Measurements from ENCODE around the gene C1QTNF5. TPM values are rescaled to one million over a fixed set of nuclear protein-coding genes. Genes with fewer than 3 reads are reported as not detected.

Gene C1QTNF5
- total and polyA plus RNA-seq, 2 donors (not counting 1 experiment from before 2014, with no cell fraction given): not detected

GRCh38 chr11:119363081-119363850 lies 22.6 kb upstream of the C1QTNF5 start:
- Histone ChIP-seq H3K9ac (ENCODE audit: low read length) (no peak overlapping the region), H3K4me3 (ENCODE audit: control extremely low read depth in 1 of 5, extremely low read depth in 1 of 5, insufficient read depth in 1 of 5, low read depth in 2 of 5, low read length in 4 of 5) (peak overlapping the region in 3 of 5 experiments; percentile 36 to 58 (median 44)), H2AFZ (ENCODE audit: insufficient read depth, low read depth, low read length, poor library complexity, severe bottlenecking) (peak overlapping the region; percentile 50), H4K20me1 (ENCODE audit: control insufficient read depth, insufficient read depth, low read length, poor library complexity, severe bottlenecking) (no peaks in the 10 kb centered on the region), H3K4me2 (replicated peaks; ENCODE audit: low read depth, low read length, poor library complexity, severe bottlenecking) (peak overlapping the region; percentile 81), H3K27me3 (replicated peaks in 1 of 4; ENCODE audit: control extremely low read depth in 1 of 4, control insufficient read depth in 3 of 4, insufficient read depth in 4 of 4, low read length in 3 of 4) (peaks cover 0 to 53% (median 25%) of the 10 kb centered on the region in 4 experiments), H3K79me2 (ENCODE audit: control insufficient read depth, insufficient read depth, low read length) (no peaks in the 10 kb centered on the region), H3K9me3 (ENCODE audit: control extremely low read depth in 1 of 3, control insufficient read depth in 2 of 3, insufficient read depth in 1 of 3, low read length in 2 of 3) (peaks cover 0 to 19% (median 0%) of the 10 kb centered on the region in 3 donors), H3K36me3 (replicated peaks in 1 of 2; ENCODE audit: control extremely low read depth in 1 of 2, control insufficient read depth in 1 of 2, extremely low read depth in 1 of 2, insufficient read depth in 2 of 2, low read length in 1 of 2) (no peaks in the 10 kb centered on the region), H3K27ac (ENCODE audit: low read length in 2 of 2) (no peak overlapping the region), H3K4me1 (ENCODE audit: control insufficient read depth in 2 of 2, insufficient read depth in 2 of 2, low read length in 2 of 2) (peaks cover 19 to 21% of the 10 kb centered on the region in 2 donors)
- ATAC-seq (ENCODE audit: low read depth) (no peak), DNase-seq (peak; percentile 43)
- intact Hi-C loops (cut with micrococcal nuclease): no loop called here
- peaks cover 17% of the 10 kb centered on the region for H3K4me1 Mint-ChIP-seq
- no peak overlapping the region for H3K27ac Mint-ChIP-seq
- ChIA-PET POLR2A (no interaction called here), CTCF (interaction anchor here (1.3 to 1.4 kb wide), 2 partner anchors 10 to 13 kb away, joined by 4 read pairs; no protein-coding TSS in a partner anchor)
- peaks cover 52% of the 10 kb centered on the region for H3K27me3 Mint-ChIP-seq
- no peaks in the 10 kb centered on the region for H3K9me3 Mint-ChIP-seq (ENCODE audit: insufficient read depth)
- TF ChIP-seq EZH2 (IDR thresholded peaks at IDR 0.05; ENCODE audit: borderline replicate concordance, insufficient read depth, low read depth, low read length, poor library complexity, severe bottlenecking) (no peak), CTCF (IDR thresholded peaks at IDR 0.05) (no peak)
- H3K4me3 Mint-ChIP-seq: peak overlapping the region; percentile 78
- 28% methylated on average over 36 of the region's 44 CpGs for WGBS (ENCODE audit: insufficient coverage)

DNA sequence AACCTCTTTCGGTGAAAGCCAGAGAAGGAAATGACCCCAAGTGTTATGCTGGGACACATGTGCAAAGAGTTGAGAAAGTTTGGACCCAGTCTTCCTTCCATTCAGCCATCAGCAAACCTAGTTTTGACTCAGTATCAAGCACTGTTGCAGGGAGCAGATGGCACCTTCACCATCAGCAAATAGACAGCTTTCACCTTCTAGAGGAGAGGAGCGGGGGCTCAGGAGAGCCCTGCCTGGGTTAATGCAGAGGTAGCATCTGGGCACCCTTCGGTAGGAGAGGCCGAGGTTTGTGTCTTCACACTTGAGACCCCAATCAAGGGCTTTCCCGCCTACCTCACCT lies 22.0 kb upstream of the C1QTNF5 start:
- intact Hi-C loops (cut with micrococcal nuclease): no loop called here
- Mint-ChIP-seq H3K4me1 (peaks cover 20% of the 10 kb centered on the region), H3K4me3 (peak overlapping the region; percentile 63), H3K27me3 (peaks cover 48% of the 10 kb centered on the region), H3K9me3 (ENCODE audit: insufficient read depth) (no peaks in the 10 kb centered on the region), H3K27ac (no peak overlapping the region)
- ChIA-PET CTCF (interaction anchor here (1.3 to 2.1 kb wide), 3 partner anchors 9 to 112 kb away, joined by 4 to 6 read pairs (median 4); no protein-coding TSS in a partner anchor), POLR2A (no interaction called here)
- H2AFZ ChIP-seq (ENCODE audit: insufficient read depth, low read depth, low read length, poor library complexity, severe bottlenecking): no peak overlapping the region
- WGBS (ENCODE audit: insufficient coverage): 93% methylated on average over 4 of the region's 5 CpGs
- H4K20me1 ChIP-seq (ENCODE audit: control insufficient read depth, insufficient read depth, low read length, poor library complexity, severe bottlenecking): no peaks in the 10 kb centered on the region
- no peak overlapping the region for H3K4me3 ChIP-seq (ENCODE audit: control extremely low read depth in 1 of 5, extremely low read depth in 1 of 5, insufficient read depth in 1 of 5, low read depth in 2 of 5, low read length in 4 of 5)
- H3K9me3 ChIP-seq (ENCODE audit: control extremely low read depth in 1 of 3, control insufficient read depth in 2 of 3, insufficient read depth in 1 of 3, low read length in 2 of 3): peaks cover 0 to 19% (median 0%) of the 10 kb centered on the region in 3 donors
- H3K36me3 ChIP-seq (replicated peaks in 1 of 2; ENCODE audit: control extremely low read depth in 1 of 2, control insufficient read depth in 1 of 2, extremely low read depth in 1 of 2, insufficient read depth in 2 of 2, low read length in 1 of 2): no peaks in the 10 kb centered on the region
- TF ChIP-seq CTCF (IDR thresholded peaks at IDR 0.05) (no peak), EZH2 (IDR thresholded peaks at IDR 0.05; ENCODE audit: borderline replicate concordance, insufficient read depth, low read depth, low read length, poor library complexity, severe bottlenecking) (no peak)
- no peaks in the 10 kb centered on the region for H3K79me2 ChIP-seq (ENCODE audit: control insufficient read depth, insufficient read depth, low read length)
- ATAC-seq (ENCODE audit: low read depth) (no peak), DNase-seq (no peak)
- H3K4me2 ChIP-seq (replicated peaks; ENCODE audit: low read depth, low read length, poor library complexity, severe bottlenecking): no peak overlapping the region
- no peak overlapping the region for H3K9ac ChIP-seq (ENCODE audit: low read length)
- no peak overlapping the region for H3K27ac ChIP-seq (ENCODE audit: low read length in 2 of 2)
- peaks cover 19 to 21% of the 10 kb centered on the region in 2 donors for H3K4me1 ChIP-seq (ENCODE audit: control insufficient read depth in 2 of 2, insufficient read depth in 2 of 2, low read length in 2 of 2)
- peaks cover 0 to 51% (median 22%) of the 10 kb centered on the region in 4 experiments for H3K27me3 ChIP-seq (replicated peaks in 1 of 4; ENCODE audit: control extremely low read depth in 1 of 4, control insufficient read depth in 3 of 4, insufficient read depth in 4 of 4, low read length in 3 of 4)

All from B cell (primary cell).